HG03103 (cell line): ENCODE results near the gene KCNA5.

Experiments
- ATAC-seq: cut with Tn5 transposase; IDR thresholded peaks from one replicate; pipeline ENCODE4 v1.9.1; 2021; ENCODE audit warnings: low read depth; ENCODE audit not compliant: unreplicated experiment

Gene KCNA5

GRCh38 chr12:5026342-5026938 lies 17.2 kb upstream of the KCNA5 start:
- no peak for ATAC-seq

GRCh38 chr12:5027046-5027821 lies 16.4 kb upstream of the KCNA5 start:
- ATAC-seq = no peak

- ATAC-seq = no peak
Observed at GRCh38 chr12:5030066-5030465, 13.6 kb upstream of the KCNA5 start.

GRCh38 chr12:5031242-5031641 lies 12.4 kb upstream of the KCNA5 start:
- no peak for ATAC-seq

GRCh38 chr12:5031958-5032357 lies 11.7 kb upstream of the KCNA5 start:
- no peak for ATAC-seq

- ATAC-seq = no peak
Observed at GRCh38 chr12:5032821-5033220, 10.9 kb upstream of the KCNA5 start.

- ATAC-seq = no peak
Observed at GRCh38 chr12:5033883-5034282, 9.8 kb upstream of the KCNA5 start.

- no peak for ATAC-seq
Observed at GRCh38 chr12:5034603-5035002, 9.1 kb upstream of the KCNA5 start.

GRCh38 chr12:5035618-5036017 lies 8.1 kb upstream of the KCNA5 start:
- ATAC-seq = no peak

- ATAC-seq = no peak
Observed at GRCh38 chr12:5036031-5036430, 7.6 kb upstream of the KCNA5 start.

GRCh38 chr12:5037795-5038357 lies 5.8 kb upstream of the KCNA5 start:
- ATAC-seq = no peak

GRCh38 chr12:5038781-5039311 lies 4.8 kb upstream of the KCNA5 start:
- ATAC-seq = no peak

GRCh38 chr12:5039815-5040214 lies 3.9 kb upstream of the KCNA5 start:
- ATAC-seq = no peak

- no peak for ATAC-seq
Observed at GRCh38 chr12:5040368-5040767, 3.3 kb upstream of the KCNA5 start.

- ATAC-seq = no peak
Observed at GRCh38 chr12:5044420-5045295, 979 bp downstream of the KCNA5 start.

GRCh38 chr12:5047094-5047493 lies 3.4 kb downstream of the KCNA5 start:
- ATAC-seq = no peak

- ATAC-seq = no peak
Observed at GRCh38 chr12:5047729-5048128, 4.0 kb downstream of the KCNA5 start.

- ATAC-seq = no peak
Observed at GRCh38 chr12:5050542-5050941, 6.9 kb downstream of the KCNA5 start.

- ATAC-seq = no peak
Observed at GRCh38 chr12:5051334-5051733, 7.7 kb downstream of the KCNA5 start.

GRCh38 chr12:5051913-5052312 lies 8.2 kb downstream of the KCNA5 start:
- ATAC-seq = no peak

- no peak for ATAC-seq
Observed at GRCh38 chr12:5052348-5052747, 8.7 kb downstream of the KCNA5 start.
